Measurements from ENCODE around the gene CHD2.

DNA sequence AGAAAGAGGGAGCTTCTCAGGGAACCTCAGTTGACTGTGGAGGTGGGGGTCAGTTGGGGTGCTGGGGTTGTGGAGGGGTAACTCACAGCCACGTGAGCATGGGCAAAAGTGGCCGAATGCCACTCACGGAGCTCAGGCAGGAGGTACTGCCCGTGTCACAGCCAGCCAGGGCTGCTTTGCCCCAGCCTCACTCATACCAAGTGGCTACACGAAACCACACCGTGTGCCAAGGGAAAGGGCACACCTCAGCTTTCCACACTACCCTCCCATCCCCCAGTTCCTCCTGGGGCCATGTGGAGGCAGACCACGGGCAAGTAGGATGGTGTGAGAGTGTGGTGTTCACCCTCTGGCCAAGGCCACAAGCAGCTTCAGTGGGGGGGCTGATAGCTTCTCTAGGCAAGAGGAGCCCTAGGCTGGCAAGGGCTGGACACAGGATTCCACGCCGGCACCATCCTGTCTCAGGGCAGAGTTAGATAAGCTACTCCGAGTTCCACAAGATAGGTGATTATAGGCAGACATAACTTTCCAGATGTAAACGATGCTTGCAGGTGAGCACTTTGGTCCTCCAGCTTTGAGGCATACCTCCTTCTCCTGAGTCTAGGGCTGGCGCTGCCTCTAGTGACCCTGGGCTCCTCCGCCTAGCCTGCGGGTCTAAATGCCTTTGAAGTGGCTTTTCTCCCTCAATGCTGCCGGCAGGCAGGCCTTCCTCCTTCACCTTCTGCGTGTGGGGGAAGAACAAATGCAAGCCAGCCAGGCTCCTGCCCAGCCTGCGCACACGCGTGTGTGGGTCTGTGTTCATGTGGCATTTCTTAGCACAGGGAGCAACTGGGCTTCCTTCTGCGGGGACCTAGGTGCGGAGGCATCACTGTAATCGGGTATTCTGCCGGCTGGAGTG lies 163.9 kb downstream of the CHD2 start:
- TF ChIP-seq, protein P1, sequence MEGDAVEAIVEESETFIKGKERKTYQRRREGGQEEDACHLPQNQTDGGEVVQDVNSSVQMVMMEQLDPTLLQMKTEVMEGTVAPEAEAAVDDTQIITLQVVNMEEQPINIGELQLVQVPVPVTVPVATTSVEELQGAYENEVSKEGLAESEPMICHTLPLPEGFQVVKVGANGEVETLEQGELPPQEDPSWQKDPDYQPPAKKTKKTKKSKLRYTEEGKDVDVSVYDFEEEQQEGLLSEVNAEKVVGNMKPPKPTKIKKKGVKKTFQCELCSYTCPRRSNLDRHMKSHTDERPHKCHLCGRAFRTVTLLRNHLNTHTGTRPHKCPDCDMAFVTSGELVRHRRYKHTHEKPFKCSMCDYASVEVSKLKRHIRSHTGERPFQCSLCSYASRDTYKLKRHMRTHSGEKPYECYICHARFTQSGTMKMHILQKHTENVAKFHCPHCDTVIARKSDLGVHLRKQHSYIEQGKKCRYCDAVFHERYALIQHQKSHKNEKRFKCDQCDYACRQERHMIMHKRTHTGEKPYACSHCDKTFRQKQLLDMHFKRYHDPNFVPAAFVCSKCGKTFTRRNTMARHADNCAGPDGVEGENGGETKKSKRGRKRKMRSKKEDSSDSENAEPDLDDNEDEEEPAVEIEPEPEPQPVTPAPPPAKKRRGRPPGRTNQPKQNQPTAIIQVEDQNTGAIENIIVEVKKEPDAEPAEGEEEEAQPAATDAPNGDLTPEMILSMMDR (conservative IDR thresholded peaks at IDR 0.05 in 1 of 2, IDR thresholded peaks at IDR 0.05 in 1 of 2; ENCODE audit: extremely low read depth in 1 of 2, insufficient read depth in 1 of 2, low read depth in 1 of 2, low read length in 2 of 2), result no peak
- TF ChIP-seq EZH2 (IDR thresholded peaks at IDR 0.05; ENCODE audit: borderline replicate concordance, low read length), result no peak
